Measurements from ENCODE around the gene PPM1L. TPM values are rescaled to one million over a fixed set of nuclear protein-coding genes. Genes with fewer than 3 reads are reported as not detected.

The PPM1L gene
- total RNA-seq, 1 donor from 2014 or later: 14.1 TPM

DNA sequence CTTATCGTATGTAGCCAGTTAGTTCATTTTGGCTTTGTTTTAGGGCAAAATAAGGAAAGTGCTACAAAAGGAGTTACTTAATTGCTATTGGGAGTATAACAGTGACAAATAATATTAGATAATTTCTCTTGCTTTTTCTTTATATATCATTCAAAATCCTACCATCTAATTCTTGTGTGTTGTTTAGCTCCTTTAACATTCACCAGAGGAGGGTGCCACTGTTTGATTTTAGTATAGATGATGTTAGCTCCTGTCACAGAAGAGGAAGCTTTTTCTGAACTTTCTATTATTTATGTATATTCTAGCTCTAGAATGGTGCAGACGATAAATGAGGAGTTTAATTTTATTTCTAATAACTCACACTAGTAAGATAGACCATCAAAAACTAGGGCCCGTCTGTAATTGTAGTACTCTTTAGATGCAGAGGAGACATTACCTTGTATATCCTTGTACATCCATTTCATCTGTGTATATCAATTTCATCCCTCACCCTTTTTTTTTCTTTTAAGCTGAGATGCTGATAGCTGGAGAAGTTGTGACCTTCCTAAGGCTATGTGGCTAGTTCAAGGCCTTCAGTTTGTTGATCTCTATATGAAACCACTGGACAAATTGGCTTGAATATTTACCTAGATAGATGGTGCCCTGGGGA lies 3.0 kb downstream of the PPM1L start:
- H3K36me3 ChIP-seq (ENCODE audit: control insufficient read depth in 3 of 3, insufficient read depth in 3 of 3, low read length in 3 of 3): no peaks in the 10 kb centered on the region

DNA sequence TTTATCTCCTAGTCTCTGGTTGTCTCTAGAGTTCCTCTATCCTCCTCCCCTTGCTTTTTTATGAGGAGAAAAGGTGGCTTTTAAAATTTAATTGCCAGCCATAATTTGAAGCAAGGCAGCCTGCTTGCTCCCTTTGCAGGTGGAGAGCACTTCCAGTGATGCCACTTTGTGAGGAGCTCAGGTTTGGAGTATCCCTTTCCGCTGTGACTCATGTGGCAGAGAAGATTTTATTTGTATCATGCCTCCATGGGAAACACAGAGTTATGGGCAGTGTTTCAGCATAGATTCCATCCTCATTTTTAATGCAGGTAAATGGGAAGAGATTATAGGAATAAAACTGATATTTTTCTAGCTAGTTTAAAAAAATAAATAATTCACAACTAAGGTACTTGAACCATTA lies 7.0 kb downstream of the PPM1L start:
- Histone ChIP-seq H3K9me3 (ENCODE audit: control insufficient read depth in 3 of 3, low read length in 3 of 3) (no peaks in the 10 kb centered on the region), H3K9ac (ENCODE audit: low read depth in 1 of 3, low read length in 3 of 3) (no peak overlapping the region), H3K27ac (ENCODE audit: low read depth, low read length) (no peak overlapping the region), H3K36me3 (ENCODE audit: control insufficient read depth in 3 of 3, insufficient read depth in 3 of 3, low read length in 3 of 3) (no peaks in the 10 kb centered on the region), H3K4me1 (ENCODE audit: control insufficient read depth in 3 of 3, insufficient read depth in 3 of 3, low read length in 3 of 3) (peaks cover 0 to 18% (median 13%) of the 10 kb centered on the region in 3 donors), H3K4me3 (ENCODE audit: low read length in 3 of 3) (no peak overlapping the region), H3K27me3 (ENCODE audit: control insufficient read depth in 3 of 3, insufficient read depth in 3 of 3, low read length in 3 of 3) (no peaks in the 10 kb centered on the region)

More for the DNA sequence above, 3.0 kb downstream of the PPM1L start:
- H3K27me3 ChIP-seq (ENCODE audit: control insufficient read depth in 3 of 3, insufficient read depth in 3 of 3, low read length in 3 of 3): no peaks in the 10 kb centered on the region
- peak overlapping the region in 2 of 3 donors; percentile 20 to 88 for H3K4me3 ChIP-seq (ENCODE audit: low read length in 3 of 3)
- H3K9ac ChIP-seq (ENCODE audit: low read depth in 1 of 3, low read length in 3 of 3): peak overlapping the region; percentile 26 to 84 (median 76)
- no peaks in the 10 kb centered on the region for H3K9me3 ChIP-seq (ENCODE audit: control insufficient read depth in 3 of 3, low read length in 3 of 3)
- H3K4me1 ChIP-seq (ENCODE audit: control insufficient read depth in 3 of 3, insufficient read depth in 3 of 3, low read length in 3 of 3): peaks cover 12 to 37% (median 25%) of the 10 kb centered on the region in 3 donors
- no peak overlapping the region for H3K27ac ChIP-seq (ENCODE audit: low read depth, low read length)

DNA sequence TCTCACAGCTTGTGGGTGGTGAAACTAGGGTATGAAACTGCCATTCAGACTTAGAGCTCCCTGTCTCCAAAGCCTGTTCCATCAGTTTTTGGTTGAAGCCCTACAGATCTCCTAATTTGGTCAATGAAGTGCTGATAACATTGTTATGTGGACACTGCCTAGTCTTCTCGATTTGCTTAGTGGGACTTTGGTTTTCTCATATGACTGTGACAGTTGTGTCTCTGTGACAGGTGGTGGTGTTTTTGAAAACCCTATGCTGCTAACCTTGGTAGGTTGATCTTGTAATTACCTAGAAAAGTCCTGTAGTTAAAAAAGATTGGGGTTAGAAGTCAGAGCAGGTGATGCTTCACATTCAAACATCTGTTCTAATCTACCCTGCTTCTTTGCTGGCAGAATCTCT lies 9.2 kb downstream of the PPM1L start:
- Histone ChIP-seq H3K4me1 (ENCODE audit: control insufficient read depth in 3 of 3, insufficient read depth in 3 of 3, low read length in 3 of 3) (peaks cover 0 to 12% (median 7%) of the 10 kb centered on the region in 3 donors), H3K4me3 (ENCODE audit: low read length in 3 of 3) (no peak overlapping the region), H3K27ac (ENCODE audit: low read depth, low read length) (no peak overlapping the region), H3K9me3 (ENCODE audit: control insufficient read depth in 3 of 3, low read length in 3 of 3) (no peaks in the 10 kb centered on the region), H3K9ac (ENCODE audit: low read depth in 1 of 3, low read length in 3 of 3) (no peak overlapping the region), H3K36me3 (ENCODE audit: control insufficient read depth in 3 of 3, insufficient read depth in 3 of 3, low read length in 3 of 3) (no peaks in the 10 kb centered on the region), H3K27me3 (ENCODE audit: control insufficient read depth in 3 of 3, insufficient read depth in 3 of 3, low read length in 3 of 3) (no peaks in the 10 kb centered on the region)

DNA sequence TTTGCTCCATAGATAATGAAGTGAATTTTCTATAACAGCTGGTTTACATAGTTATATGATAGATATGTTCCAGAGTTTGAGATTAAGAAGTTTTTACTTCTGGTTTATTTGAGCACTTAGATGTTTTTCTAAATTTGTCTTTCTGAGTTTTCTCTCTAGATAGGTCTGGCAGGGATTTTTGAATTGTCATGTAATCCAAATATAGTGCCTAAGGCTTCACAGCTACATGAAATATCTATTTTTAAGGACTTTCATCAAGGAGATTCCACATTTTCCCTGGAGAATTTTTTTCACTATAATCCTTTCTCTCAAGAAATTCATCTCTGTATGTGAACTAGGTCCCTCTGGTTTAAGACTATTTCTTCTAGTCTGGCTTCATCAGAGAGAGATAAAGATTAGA lies 12.0 kb downstream of the PPM1L start:
- no peaks in the 10 kb centered on the region for H3K36me3 ChIP-seq (ENCODE audit: control insufficient read depth in 3 of 3, insufficient read depth in 3 of 3, low read length in 3 of 3)
- H3K9me3 ChIP-seq (ENCODE audit: control insufficient read depth in 3 of 3, low read length in 3 of 3): no peaks in the 10 kb centered on the region
- H3K27me3 ChIP-seq (ENCODE audit: control insufficient read depth in 3 of 3, insufficient read depth in 3 of 3, low read length in 3 of 3): no peaks in the 10 kb centered on the region
- H3K4me3 ChIP-seq (ENCODE audit: low read length in 3 of 3): no peak overlapping the region
- no peak overlapping the region for H3K27ac ChIP-seq (ENCODE audit: low read depth, low read length)
- H3K4me1 ChIP-seq (ENCODE audit: control insufficient read depth in 3 of 3, insufficient read depth in 3 of 3, low read length in 3 of 3): peaks cover 5 to 12% (median 9%) of the 10 kb centered on the region in 3 donors
- H3K9ac ChIP-seq (ENCODE audit: low read depth in 1 of 3, low read length in 3 of 3): no peak overlapping the region

DNA sequence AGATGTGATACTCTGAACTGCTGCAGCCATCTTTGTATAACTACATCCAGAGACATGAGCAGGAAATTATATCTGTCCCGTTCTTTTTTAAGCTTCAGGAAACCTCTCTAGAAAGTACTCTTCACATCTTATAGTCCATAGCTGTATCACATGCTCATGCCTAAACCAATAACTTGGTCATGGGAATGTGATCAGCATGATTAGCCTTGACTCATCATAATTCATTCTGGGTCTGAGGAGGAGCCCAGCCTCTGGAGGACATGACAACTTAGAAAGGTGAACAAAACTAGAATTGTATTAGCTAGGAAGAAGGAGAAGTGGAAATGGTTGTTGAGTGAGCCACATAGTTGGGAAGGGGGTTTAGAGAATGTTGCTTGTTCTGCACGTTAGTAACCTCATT lies 12.9 kb downstream of the PPM1L start:
- Histone ChIP-seq H3K9ac (ENCODE audit: low read depth in 1 of 3, low read length in 3 of 3) (no peak overlapping the region), H3K9me3 (ENCODE audit: control insufficient read depth in 3 of 3, low read length in 3 of 3) (no peaks in the 10 kb centered on the region), H3K4me3 (ENCODE audit: low read length in 3 of 3) (no peak overlapping the region), H3K27ac (ENCODE audit: low read depth, low read length) (no peak overlapping the region), H3K4me1 (ENCODE audit: control insufficient read depth in 3 of 3, insufficient read depth in 3 of 3, low read length in 3 of 3) (peaks cover 5 to 12% (median 9%) of the 10 kb centered on the region in 3 donors), H3K27me3 (ENCODE audit: control insufficient read depth in 3 of 3, insufficient read depth in 3 of 3, low read length in 3 of 3) (no peaks in the 10 kb centered on the region), H3K36me3 (ENCODE audit: control insufficient read depth in 3 of 3, insufficient read depth in 3 of 3, low read length in 3 of 3) (no peaks in the 10 kb centered on the region)

DNA sequence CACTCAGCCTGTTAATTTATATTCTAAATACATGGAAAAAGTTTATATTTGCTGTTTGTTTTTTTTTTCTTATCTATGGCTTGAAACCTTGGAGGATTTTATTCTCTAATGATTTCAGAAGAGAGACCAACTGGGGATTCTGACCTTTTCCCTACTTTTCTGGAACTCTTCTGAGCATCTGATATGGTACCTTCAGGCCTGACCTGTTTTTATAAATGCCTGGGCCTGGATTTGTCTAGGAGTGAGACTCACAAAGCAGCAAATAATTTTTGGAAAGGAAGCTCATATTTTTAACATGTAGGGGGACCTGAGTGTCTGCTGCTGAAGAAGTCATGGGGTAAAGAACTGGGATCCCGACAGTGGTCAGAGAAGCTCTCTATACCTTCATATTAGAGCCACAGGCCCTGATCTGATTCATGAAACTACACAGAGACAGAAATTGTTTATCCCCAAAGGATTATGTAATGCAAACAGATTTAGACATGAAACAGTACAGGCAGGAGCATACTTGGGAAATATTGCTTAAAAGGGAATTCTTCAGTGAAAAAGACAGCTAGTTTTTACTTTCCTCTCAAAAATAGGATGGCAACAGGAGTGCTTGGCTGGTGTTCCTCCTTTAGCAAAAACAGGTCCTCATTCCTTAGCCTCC lies 15.9 kb downstream of the PPM1L start:
- peaks cover 5 to 9% (median 9%) of the 10 kb centered on the region in 3 donors for H3K4me1 ChIP-seq (ENCODE audit: control insufficient read depth in 3 of 3, insufficient read depth in 3 of 3, low read length in 3 of 3)
- no peaks in the 10 kb centered on the region for H3K9me3 ChIP-seq (ENCODE audit: control insufficient read depth in 3 of 3, low read length in 3 of 3)
- H3K27me3 ChIP-seq (ENCODE audit: control insufficient read depth in 3 of 3, insufficient read depth in 3 of 3, low read length in 3 of 3): no peaks in the 10 kb centered on the region
- H3K27ac ChIP-seq (ENCODE audit: low read depth, low read length): no peak overlapping the region
- H3K9ac ChIP-seq (ENCODE audit: low read depth in 1 of 3, low read length in 3 of 3): peak overlapping the region; percentile 18 to 29 (median 24)
- H3K4me3 ChIP-seq (ENCODE audit: low read length in 3 of 3): no peak overlapping the region
- H3K36me3 ChIP-seq (ENCODE audit: control insufficient read depth in 3 of 3, insufficient read depth in 3 of 3, low read length in 3 of 3): no peaks in the 10 kb centered on the region

DNA sequence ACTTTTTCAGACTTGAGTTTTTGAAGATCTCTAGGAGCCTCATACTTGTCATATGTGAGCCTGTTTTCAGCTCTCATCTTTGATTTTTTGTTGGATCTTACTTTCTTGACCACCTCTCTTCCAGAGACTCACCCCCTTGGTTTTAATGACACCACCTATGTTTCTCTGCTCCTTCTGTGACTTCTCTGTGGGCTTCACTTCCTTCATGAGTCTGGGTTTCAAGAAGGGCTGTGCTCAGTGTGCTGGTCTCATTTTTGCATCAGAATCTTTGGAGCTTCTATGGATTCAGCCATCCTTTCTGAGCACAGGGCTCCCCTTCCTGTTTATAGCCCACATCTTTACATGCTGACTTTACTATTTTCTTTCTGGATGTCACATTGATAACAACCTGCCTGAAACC lies 17.7 kb downstream of the PPM1L start:
- no peaks in the 10 kb centered on the region for H3K27me3 ChIP-seq (ENCODE audit: control insufficient read depth in 3 of 3, insufficient read depth in 3 of 3, low read length in 3 of 3)
- H3K27ac ChIP-seq (ENCODE audit: low read depth, low read length): no peak overlapping the region
- no peaks in the 10 kb centered on the region for H3K36me3 ChIP-seq (ENCODE audit: control insufficient read depth in 3 of 3, insufficient read depth in 3 of 3, low read length in 3 of 3)
- no peak overlapping the region for H3K9ac ChIP-seq (ENCODE audit: low read depth in 1 of 3, low read length in 3 of 3)
- no peaks in the 10 kb centered on the region for H3K9me3 ChIP-seq (ENCODE audit: control insufficient read depth in 3 of 3, low read length in 3 of 3)
- H3K4me1 ChIP-seq (ENCODE audit: control insufficient read depth in 3 of 3, insufficient read depth in 3 of 3, low read length in 3 of 3): peaks cover 7 to 13% (median 11%) of the 10 kb centered on the region in 3 donors
- no peak overlapping the region for H3K4me3 ChIP-seq (ENCODE audit: low read length in 3 of 3)

DNA sequence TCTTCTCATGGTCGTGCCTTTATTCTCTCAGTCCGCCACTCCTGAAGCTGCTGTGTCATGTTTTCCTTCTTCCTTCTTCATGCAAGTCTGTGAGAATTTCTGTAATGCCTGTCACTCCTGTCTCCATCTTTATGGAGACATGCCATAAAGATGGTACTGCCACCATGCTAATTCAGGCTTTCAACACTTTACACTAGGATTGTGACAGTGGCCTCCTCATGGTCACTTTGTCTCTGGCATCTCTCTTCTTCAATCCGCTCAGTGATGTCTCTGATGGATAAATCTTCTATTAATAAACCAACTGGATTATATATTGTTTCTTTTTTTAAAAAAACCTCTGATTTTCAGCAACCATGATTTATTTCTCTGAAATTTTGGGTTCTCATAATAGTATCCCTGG lies 18.1 kb downstream of the PPM1L start:
- Histone ChIP-seq H3K9ac (ENCODE audit: low read depth in 1 of 3, low read length in 3 of 3) (no peak overlapping the region), H3K27me3 (ENCODE audit: control insufficient read depth in 3 of 3, insufficient read depth in 3 of 3, low read length in 3 of 3) (no peaks in the 10 kb centered on the region), H3K4me1 (ENCODE audit: control insufficient read depth in 3 of 3, insufficient read depth in 3 of 3, low read length in 3 of 3) (peaks cover 7 to 14% (median 11%) of the 10 kb centered on the region in 3 donors), H3K27ac (ENCODE audit: low read depth, low read length) (no peak overlapping the region), H3K4me3 (ENCODE audit: low read length in 3 of 3) (no peak overlapping the region), H3K36me3 (ENCODE audit: control insufficient read depth in 3 of 3, insufficient read depth in 3 of 3, low read length in 3 of 3) (no peaks in the 10 kb centered on the region), H3K9me3 (ENCODE audit: control insufficient read depth in 3 of 3, low read length in 3 of 3) (no peaks in the 10 kb centered on the region)

DNA sequence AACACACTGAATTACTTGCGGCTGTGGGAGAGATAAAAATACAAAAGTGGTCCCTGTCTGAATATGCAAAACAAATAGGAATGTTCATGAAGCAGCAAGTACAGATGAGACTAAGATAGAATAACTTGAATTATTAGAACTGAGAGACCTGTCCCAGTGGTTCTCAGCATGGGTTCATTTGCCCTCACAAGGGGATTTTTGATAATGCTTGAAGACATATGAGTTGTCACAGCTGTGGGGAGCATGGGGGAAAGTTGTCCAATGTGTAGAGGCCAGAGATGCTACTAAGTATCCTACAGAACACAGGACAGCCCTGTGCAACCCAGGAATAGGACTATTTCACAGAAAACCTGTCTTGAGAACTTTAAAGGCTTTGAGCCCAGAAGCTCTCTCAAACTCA lies 22.4 kb downstream of the PPM1L start:
- H3K27me3 ChIP-seq (ENCODE audit: control insufficient read depth in 3 of 3, insufficient read depth in 3 of 3, low read length in 3 of 3): no peaks in the 10 kb centered on the region
- H3K27ac ChIP-seq (ENCODE audit: low read depth, low read length): no peak overlapping the region
- H3K9me3 ChIP-seq (ENCODE audit: control insufficient read depth in 3 of 3, low read length in 3 of 3): no peaks in the 10 kb centered on the region
- no peaks in the 10 kb centered on the region for H3K36me3 ChIP-seq (ENCODE audit: control insufficient read depth in 3 of 3, insufficient read depth in 3 of 3, low read length in 3 of 3)
- no peak overlapping the region for H3K4me3 ChIP-seq (ENCODE audit: low read length in 3 of 3)
- peaks cover 7 to 13% (median 10%) of the 10 kb centered on the region in 3 donors for H3K4me1 ChIP-seq (ENCODE audit: control insufficient read depth in 3 of 3, insufficient read depth in 3 of 3, low read length in 3 of 3)
- H3K9ac ChIP-seq (ENCODE audit: low read depth in 1 of 3, low read length in 3 of 3): no peak overlapping the region

DNA sequence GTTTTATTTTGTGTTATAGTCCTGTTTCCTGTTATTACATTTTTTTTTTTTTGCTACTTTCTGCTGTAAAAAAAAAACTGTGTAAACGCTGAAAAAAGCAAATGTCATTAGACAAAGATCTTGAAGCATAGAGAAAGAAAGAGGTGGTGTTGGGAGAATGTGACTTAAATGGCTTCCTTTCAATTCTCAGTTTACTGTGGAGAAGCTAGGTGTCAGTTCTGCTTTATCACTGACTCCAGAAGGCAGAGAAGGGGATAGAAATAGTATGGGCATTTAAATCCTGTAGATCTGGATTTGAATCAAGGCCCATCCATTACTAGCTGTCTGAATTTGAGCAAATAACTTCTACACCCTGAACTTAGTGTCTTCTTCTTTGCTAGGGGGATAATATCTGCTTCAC lies 23.0 kb downstream of the PPM1L start:
- no peaks in the 10 kb centered on the region for H3K9me3 ChIP-seq (ENCODE audit: control insufficient read depth in 3 of 3, low read length in 3 of 3)
- no peak overlapping the region for H3K27ac ChIP-seq (ENCODE audit: low read depth, low read length)
- H3K27me3 ChIP-seq (ENCODE audit: control insufficient read depth in 3 of 3, insufficient read depth in 3 of 3, low read length in 3 of 3): no peaks in the 10 kb centered on the region
- no peaks in the 10 kb centered on the region for H3K36me3 ChIP-seq (ENCODE audit: control insufficient read depth in 3 of 3, insufficient read depth in 3 of 3, low read length in 3 of 3)
- no peak overlapping the region for H3K4me3 ChIP-seq (ENCODE audit: low read length in 3 of 3)
- H3K4me1 ChIP-seq (ENCODE audit: control insufficient read depth in 3 of 3, insufficient read depth in 3 of 3, low read length in 3 of 3): peaks cover 7 to 13% (median 10%) of the 10 kb centered on the region in 3 donors
- no peak overlapping the region for H3K9ac ChIP-seq (ENCODE audit: low read depth in 1 of 3, low read length in 3 of 3)
